HG03432 (cell line): ENCODE measurements around the gene RASSF10.

Experiments
- ATAC-seq: cut with Tn5 transposase; IDR thresholded peaks from one replicate; pipeline ENCODE4 v1.9.1; 2021; ENCODE audit warnings: mild to moderate bottlenecking, moderate library complexity; ENCODE audit not compliant: unreplicated experiment

Gene RASSF10

GRCh38 chr11:13053255-13053917 lies 44.3 kb downstream of the RASSF10 start:
- ATAC-seq: no peak

- ATAC-seq: no peak
Measured at GRCh38 chr11:13054278-13054677, 45.2 kb downstream of the RASSF10 start.

- ATAC-seq: no peak
Measured at GRCh38 chr11:13055200-13055599, 46.1 kb downstream of the RASSF10 start.

- no peak for ATAC-seq
Measured at GRCh38 chr11:13061294-13061990, 52.3 kb downstream of the RASSF10 start.
